ENCODE results near the gene NLRX1.
"Not testable (repeated sequence)": the region's sequence is repeated elsewhere in the genome, so short reads cannot be mapped to it uniquely, and the experiment has no call there.

The NLRX1 gene

DNA sequence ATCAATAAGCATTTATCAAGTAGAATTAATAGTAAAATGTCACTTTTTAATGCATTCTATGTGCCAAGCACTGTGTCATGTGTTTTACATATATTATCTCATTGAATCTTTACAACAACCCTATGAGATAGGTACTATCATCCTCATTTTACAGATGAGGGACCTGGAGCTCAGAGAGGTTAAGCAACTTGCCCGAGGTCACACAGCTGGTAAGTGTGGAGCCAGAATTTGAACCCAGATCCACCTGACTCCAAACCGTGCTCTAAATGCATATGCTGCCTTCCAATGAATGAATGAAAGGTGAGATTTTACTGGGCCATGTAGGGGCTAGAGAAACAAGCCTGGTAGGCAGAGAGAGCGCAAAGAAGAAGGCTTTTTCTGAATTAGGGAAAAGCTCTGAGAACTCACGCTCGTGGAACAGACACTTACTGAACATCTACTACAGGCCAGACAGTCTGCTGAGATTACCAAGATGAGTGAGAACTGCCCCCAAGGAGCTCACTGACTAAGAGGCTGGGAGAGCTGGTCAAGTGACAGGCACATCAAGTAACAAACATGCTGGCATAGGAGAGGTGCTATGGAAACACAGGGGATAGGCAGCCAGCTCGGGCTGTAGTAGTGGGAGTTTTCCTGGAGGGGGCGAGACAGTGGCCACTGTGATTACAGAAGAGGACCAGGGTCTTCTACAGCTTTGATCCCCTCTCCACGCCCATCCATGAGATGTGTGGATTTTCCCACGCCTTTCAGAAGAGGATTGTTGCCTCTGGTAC lies 15.3 kb upstream of the NLRX1 start:
- no peak for DNase-seq

DNA sequence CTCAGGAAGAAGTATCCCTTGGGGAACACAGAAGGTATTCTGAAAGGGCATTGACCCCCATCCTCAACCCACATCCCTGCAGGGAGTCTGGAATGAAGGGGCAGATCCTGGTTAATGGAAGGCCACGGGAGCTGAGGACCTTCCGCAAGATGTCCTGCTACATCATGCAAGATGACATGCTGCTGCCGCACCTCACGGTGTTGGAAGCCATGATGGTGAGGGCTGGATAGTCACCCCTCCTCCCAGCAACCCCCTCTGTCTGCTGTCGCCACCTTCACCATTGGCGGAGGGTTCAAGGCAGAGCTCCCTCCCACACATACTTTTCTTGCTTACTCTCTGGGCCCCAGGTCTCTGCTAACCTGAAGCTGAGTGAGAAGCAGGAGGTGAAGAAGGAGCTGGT lies 14.3 kb upstream of the NLRX1 start:
- no peak for DNase-seq

DNA sequence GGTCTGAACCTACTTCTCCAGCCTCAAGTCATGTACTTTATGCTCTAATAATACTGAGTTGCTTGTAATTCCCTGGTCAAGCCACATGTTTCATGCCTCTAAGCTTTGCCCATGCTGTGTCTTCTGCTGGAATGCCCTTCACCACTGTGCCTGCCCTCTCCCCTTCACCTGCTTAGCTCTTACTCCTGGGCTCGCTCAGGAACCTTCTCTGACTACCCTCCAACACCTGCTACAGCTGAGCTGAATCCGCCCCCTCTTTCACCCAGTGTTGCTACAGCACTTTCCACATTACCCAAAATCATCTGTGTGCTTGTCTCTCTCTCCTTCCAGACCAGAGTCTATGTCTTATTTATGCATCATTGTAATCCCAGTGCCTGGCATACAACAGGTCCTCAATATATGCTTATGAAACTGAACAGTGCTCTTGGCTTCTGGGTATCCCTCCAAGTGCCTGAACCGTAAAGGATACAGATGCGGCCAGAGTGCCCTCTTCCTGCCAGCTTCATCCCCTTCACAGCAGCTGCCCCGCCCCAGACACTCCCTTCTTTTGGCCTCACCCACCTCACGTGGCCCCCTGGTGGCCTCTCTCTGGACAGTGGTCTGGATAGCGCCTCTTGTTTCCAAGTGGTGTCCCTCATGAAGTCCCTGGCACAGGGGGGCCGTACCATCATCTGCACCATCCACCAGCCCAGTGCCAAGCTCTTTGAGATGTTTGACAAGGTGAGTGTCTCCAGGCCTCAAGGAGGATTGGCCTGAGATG lies 12.6 kb upstream of the NLRX1 start:
- DNase-seq = peak; percentile 88

DNA sequence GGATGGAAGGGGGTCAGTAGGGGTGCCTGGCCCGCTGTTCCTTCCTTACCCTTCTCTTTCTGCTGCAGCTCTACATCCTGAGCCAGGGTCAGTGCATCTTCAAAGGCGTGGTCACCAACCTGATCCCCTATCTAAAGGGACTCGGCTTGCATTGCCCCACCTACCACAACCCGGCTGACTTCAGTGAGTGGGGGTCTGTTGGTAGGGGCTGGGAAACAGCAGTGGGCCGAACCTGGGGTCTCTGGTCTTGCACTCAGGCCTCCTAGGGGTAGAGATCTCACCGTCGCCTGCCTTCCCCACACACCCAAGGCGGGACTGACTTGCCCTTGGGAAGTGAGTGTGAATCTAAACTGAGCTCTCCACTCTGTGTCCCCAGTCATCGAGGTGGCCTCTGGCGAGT lies 12.0 kb upstream of the NLRX1 start:
- DNase-seq = no peak

DNA sequence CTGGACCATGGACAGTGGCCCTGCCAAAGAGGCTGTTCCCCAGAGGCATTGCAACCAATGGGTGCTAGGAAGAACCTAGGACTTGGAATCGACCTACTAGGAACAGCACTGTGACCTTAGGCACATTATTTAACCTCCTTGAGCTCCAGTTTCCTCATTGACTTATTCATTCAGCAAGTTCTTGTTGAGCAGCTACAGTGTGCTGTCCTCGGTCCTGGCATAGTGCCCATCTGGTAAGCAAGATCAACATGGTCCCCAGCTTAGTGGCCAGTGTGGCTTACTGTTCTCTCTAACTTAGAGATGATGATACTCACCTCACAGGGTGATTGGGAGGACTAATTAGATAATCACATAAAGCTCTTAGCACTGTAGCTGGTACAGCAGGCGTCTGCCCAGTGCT lies 11.5 kb upstream of the NLRX1 start:
- DNase-seq = no peak

DNA sequence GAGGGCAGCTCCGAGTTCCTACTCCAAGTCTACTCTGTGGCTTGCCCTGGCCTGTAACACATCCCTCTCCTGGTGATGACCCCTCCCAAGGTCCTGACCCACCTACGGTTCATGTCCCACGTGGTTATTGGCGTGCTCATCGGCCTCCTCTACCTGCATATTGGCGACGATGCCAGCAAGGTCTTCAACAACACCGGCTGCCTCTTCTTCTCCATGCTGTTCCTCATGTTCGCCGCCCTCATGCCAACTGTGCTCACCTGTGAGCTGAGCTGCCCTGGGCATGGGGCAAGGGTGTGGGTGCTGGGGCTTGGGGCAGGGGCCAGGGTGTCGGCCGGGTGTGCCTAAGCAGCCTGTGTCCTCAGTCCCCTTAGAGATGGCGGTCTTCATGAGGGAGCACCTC lies 10.1 kb upstream of the NLRX1 start:
- DNase-seq = no peak

DNA sequence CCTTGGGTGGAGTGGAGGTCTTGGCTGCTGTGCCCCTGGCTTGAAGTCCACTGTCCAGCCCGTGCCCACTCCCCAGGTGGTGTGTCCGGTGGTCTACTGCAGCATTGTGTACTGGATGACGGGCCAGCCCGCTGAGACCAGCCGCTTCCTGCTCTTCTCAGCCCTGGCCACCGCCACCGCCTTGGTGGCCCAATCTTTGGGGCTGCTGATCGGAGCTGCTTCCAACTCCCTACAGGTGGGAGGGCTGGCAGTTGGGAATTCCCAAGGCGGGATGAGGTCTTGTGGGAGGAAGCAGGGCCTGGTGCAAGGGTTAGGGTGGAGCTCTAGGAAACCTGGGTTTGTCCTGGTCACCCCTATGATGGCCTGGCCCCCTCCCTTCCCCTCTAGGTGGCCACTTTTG lies 8.4 kb upstream of the NLRX1 start:
- DNase-seq = no peak

DNA sequence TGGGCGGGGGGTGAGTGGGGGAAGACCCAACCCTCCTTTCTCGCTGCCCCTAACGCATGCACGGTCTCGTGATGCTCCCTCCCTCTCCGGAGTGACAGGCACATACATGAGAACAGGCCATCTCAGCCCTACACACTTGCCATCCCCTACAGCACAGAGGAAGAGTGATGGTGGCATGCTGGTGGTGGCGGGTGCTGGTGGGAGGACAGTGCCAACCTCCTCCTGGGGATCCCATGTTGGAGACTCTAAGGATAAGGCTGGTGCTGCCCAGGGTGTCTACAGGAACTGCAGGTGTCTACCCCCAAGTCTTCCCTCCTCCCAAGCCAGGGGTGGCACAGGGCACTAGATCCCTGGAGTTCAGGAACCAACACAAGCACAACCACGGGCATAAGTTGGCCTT lies 6.7 kb upstream of the NLRX1 start:
- DNase-seq = no peak

DNA sequence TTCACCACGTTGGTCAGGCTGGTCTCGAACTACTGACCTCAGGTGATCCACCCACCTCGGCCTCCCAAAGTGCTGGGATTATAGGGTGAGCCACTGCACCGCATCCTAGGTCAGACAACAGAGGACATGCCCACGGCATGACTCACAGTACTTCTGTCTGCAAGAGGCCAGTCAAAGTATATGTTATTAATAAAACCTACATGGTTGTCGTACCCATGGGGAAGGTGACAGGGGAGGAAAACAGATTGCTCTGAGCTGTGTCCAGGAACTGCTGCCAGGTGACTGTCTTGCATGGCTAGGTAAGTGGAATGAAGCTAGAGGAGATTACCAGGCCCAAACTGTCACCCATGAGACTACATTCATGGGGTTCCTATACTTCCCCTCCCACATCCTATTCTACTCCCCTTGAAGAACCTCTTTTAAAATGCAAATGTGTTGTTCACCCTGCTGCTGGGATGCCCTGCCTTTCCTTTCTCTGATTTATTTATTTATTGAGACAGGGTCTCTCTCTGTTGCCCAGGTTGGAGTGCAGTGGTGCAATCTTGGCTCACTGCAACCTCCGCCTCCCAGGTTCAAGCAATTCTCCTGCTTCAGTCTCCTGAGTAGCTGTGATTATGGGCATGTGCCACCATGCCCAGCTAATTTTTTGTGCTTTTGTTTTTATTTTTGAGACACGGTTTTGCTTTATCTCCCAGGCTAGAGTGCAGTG lies 2.0 kb upstream of the NLRX1 start:
- peak; percentile 75 for DNase-seq

DNA sequence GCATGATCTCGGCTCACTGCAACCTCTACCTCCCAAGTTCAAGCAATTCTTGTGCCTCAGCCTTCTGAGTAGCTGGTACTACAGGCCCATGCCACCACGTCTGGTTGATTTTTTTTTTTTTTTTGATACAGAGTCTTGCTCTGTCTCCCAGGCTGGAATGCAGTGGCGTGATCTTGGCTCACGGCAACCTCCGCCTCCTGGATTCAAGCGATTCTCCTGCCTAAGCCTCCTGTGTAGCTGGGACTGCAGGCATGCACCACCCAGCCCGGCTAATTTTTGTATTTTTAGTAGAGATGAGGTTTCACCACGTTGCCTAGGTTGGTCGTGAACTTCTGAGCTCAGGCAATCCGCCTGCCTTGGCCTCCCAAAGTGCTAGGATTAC lies 1.5 kb upstream of the NLRX1 start:
- not testable (repeated sequence) for DNase-seq

DNA sequence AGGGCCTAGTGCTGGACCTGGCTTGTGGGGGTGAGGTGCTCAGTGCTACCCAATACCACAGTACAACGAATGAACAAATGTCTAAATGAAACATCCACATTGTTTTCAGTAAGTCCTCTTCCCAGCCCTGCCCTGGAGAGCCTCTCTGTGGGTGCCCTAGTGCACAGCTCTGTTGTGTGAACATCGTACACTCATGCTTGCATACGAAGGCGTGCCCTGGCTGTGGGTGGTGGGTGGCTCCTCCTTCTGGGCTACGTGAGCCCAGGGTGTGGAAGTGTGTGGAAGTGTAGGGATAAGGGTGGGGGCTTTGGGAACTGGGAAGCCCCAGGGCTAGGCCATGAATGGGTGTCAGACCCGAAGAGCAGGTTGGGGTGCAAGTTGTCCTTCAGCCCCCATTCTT lies 592 bp upstream of the NLRX1 start:
- DNase-seq = no peak

DNA sequence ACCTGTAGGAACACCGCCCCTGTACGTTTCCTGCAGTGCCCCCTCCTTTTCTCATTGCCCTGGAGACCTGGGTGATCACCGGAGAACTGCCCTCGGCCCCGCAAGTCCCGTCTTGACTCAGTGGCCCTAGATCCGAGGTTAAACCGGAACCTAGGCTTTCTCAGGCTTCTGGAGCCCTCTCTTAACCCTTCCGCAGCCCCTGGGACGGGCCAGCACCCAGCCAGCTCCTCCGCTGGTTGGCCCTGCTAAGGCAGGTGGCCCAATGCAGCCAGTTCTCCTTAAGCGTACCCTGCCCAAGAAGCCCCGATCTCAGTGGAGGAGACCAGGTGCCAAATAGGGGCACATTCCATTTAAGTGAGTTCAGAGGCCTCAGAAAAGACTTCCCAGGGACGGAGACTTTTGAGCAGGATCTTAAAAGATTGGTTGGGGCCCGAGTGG lies 776 bp downstream of the NLRX1 start:
- peak; percentile 91 for DNase-seq

DNA sequence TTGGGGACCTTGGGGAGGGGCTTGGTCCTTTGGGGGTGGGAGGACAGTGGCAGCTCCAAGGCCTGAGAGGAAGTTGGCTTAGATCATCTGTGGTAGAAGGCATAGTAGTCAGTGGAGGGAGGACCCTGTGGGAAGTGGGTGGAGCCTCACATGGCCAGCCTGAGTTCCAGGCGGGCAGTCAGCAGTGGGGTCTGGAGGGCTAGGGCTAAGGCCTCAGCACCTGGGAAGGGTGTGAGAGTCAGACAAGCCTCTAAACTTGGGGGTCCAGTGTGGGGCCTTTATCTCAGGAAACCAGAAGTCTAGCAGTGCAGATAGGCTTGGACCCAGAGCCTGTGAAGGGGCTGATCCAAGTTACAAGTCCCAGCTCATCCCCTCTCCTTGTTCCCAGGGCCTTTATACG lies 4.0 kb downstream of the NLRX1 start:
- DNase-seq = no peak

DNA sequence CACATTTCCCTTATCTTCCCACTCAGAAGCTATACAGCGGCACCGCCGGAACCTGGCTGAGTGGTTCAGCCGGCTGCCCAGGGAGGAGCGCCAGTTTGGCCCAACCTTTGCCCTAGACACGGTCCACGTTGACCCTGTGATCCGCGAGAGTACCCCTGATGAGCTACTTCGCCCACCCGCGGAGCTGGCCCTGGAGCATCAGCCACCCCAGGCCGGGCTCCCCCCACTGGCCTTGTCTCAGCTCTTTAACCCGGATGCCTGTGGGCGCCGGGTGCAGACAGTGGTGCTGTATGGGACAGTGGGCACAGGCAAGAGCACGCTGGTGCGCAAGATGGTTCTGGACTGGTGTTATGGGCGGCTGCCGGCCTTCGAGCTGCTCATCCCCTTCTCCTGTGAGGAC lies 4.9 kb downstream of the NLRX1 start:
- DNase-seq = no peak

DNA sequence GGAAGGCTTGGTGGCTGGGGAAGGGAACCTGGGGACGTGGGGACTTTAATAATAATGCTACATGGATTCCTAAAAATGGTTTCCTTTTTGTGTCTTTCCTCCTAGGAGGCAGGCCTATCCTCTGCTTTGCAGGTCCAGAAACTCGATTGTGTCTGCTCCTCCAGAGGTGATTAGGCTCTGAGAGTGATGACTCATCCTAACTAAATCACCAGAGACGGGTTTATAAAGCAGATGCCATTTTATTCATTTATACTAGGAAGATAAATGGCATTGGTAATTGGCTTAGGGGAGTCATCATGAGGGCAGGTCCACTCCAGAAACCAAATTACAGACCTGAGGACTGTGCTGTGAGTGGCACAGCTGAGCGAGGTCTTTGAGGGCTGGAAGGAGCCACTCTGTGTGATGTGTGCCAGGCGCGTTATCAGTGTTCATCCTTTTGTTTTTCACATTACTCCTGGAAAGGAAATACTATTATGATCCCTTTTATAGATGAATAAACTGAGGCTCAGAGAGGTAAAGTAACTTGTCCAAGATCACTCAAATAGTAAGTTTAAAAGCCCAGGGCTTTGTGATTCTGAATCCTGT lies 7.1 kb downstream of the NLRX1 start:
- no peak for DNase-seq

DNA sequence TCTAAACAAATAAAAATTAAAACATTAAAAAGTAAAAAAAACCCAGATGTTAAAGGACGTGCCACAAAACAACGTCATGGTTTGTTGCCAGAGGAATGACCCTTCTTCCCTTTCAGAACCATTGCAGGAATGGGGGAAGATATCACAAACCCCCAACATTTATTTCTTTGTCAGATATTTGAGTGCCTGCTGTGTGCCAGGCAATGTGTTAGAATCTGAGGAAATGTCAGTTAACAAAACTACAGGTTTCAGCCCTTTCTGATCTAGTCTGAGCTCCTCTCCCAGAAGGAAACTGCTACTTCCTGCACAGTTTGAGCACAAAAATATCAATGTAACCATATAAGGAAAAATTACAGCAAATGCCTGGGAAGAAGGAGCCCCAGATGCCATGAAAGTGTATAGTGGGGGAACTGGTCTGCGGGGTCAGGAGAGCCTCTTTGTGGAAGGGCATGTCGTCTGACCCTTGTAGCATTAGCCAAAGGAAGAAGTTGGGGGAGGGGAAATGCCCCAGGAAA lies 9.7 kb downstream of the NLRX1 start:
- DNase-seq = no peak

DNA sequence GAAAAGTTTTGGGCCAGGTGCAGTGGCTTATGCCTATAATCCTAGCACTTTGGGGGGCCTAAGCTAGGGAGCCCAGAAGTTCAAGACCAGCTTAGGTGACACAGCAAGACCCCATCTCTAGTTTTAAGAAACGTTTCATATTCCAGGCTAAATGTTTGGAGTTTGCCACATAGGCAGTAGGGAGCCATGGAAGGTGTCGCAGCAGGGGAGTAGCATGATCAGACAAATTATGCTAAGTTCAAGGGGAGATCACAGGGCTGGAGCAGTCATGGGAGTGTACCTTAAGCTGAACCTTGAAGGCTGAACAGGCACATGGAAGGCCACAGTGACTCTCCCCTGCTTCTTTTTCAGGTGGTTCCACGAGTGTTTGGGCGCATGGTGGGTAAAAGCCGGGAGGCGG lies 10.8 kb downstream of the NLRX1 start:
- no peak for DNase-seq

DNA sequence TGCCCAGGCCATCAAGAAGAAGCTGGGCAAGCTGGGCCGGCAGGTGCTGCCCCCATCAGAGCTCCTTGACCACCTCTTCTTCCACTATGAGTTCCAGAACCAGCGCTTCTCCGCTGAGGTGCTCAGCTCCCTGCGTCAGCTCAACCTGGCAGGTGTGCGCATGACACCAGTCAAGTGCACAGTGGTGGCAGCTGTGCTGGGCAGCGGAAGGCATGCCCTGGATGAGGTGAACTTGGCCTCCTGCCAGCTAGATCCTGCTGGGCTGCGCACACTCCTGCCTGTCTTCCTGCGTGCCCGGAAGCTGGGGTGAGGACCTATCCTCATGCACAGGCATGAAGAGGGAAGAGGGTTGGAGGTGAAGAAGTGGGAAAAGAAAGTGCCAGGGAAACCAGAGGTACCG lies 11.5 kb downstream of the NLRX1 start:
- DNase-seq = no peak

DNA sequence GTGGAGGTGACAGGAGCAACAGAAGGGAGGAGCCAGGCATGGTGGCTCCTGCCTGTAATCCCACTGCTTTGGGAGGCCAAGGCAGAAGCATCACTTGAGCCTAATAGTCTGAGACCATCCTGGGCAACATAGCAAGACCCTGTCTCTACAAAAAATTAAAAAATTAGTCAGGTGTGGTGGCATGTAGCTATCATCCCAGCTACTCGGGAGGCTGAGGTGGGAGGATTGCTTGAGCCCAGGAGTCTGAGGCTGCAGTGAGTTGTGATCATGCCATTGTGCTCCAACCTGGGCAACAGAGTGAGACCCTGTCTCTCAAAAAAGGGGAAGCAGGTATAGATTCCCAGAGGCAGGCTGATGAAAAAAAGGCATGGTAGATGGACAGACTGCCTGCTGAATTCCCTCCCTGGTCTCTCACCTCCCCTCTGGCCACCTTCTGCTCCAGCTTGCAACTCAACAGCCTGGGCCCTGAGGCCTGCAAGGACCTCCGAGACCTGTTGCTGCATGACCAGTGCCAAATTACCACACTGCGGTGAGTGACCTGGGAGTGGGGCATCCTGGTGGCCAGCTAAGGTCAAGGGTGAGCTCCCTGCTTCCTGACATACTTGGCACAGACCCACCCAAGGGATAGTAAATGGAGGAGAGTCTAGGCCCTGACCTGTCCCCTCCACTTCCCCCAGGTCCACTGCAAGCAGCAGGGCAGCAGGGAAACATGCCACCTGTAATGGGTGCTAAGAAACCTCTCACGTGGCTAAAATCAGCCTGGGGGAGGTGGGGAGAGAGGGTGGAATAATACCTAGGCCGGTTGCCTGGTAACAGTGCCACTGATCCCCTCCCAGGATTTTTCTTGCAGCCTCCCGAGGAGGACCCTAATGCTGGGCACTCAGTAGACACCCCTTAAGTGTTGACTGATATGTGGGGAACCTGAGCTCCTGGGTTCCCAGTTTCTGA lies 12.5 kb downstream of the NLRX1 start:
- DNase-seq = no peak

DNA sequence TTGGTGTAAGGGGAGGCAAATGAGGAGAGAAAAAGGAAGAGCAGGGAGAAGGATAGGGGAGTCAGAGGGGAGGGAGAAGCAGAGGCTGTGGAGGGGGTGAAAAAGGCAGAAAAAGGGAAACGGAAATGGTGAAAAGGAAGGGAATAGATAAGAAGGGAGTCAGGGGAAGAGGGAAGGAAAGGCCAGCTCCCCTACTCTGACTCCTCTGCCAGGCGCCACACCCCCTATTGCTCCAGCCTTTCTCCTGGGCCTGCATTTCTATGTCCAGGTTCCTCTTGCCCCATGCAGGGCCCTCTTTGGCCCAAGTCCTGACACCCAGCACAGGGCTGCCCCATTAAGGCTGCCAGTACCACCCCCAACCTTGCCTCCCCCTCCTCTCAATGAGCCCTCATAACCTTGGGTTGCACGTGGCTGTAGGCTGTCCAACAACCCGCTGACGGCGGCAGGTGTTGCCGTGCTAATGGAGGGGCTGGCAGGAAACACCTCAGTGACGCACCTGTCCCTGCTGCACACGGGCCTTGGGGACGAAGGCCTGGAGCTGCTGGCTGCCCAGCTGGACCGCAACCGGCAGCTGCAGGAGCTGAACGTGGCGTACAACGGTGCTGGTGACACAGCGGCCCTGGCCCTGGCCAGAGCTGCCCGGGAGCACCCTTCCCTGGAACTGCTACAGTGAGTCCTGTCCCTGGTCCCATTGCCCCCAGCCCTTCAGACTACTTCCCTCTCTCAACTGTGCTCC lies 13.3 kb downstream of the NLRX1 start:
- no peak for DNase-seq

DNA sequence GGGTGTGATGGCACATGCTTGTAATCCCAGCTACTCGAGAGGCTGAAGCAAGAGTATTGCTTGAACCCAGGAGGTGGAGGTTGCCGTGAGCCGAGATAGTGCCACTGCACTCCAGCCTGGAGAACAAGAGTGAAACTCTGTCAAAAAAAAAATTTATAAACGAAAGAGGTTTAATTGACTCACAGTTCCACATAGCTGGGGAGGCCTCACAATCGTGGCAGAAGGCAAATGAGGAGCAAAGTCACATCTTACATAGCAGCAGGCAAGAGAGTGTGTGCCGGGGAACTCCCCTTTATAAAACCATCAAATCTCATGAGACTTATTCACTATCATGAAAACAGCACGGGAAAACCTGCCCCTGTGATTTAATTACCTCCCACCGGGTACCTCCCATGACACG lies 15.9 kb downstream of the NLRX1 start:
- not testable (repeated sequence) for DNase-seq
